HS-27A (cell line): Measurements from ENCODE around the gene CHRNA3.
"Not testable (repeated sequence)": the region's sequence is repeated elsewhere in the genome, so short reads cannot be mapped to it uniquely, and the experiment has no call there.

Experiments
- DNase-seq: peaks from one replicate; pipeline ENCODE4 v3.0.0-alpha.2; 2012; ENCODE audit warnings: low read depth, missing footprints

CHRNA3 gene

GRCh38 chr15:78617516-78617915, 3.3 kb downstream of the CHRNA3 start:
- no peak for DNase-seq

- DNase-seq = no peak
Observed at GRCh38 chr15:78617076-78617475, 3.7 kb downstream of the CHRNA3 start.

- no peak for DNase-seq
Observed at GRCh38 chr15:78616506-78616905, 4.3 kb downstream of the CHRNA3 start.

GRCh38 chr15:78615151-78615589, 5.6 kb downstream of the CHRNA3 start:
- no peak for DNase-seq

- DNase-seq = no peak
Observed at GRCh38 chr15:78614021-78614420, 6.8 kb downstream of the CHRNA3 start.

GRCh38 chr15:78609551-78609950, 11.2 kb downstream of the CHRNA3 start:
- not testable (repeated sequence) for DNase-seq

GRCh38 chr15:78605680-78606079, 15.1 kb downstream of the CHRNA3 start:
- DNase-seq = no peak

- DNase-seq = no peak
Observed at GRCh38 chr15:78605201-78605600, 15.6 kb downstream of the CHRNA3 start.

GRCh38 chr15:78604420-78604819, 16.4 kb downstream of the CHRNA3 start:
- DNase-seq = no peak

GRCh38 chr15:78603467-78603866, 17.3 kb downstream of the CHRNA3 start:
- no peak for DNase-seq

GRCh38 chr15:78599189-78599588, 21.6 kb downstream of the CHRNA3 start:
- DNase-seq = no peak

- no peak for DNase-seq
Observed at GRCh38 chr15:78598348-78598747, 22.4 kb downstream of the CHRNA3 start.

- no peak for DNase-seq
Observed at GRCh38 chr15:78597583-78597982, 23.2 kb downstream of the CHRNA3 start.

GRCh38 chr15:78574944-78575343, 45.9 kb downstream of the CHRNA3 start:
- DNase-seq = no peak

- no peak for DNase-seq
Observed at GRCh38 chr15:78573416-78573815, 47.4 kb downstream of the CHRNA3 start.

GRCh38 chr15:78571382-78571781, 49.4 kb downstream of the CHRNA3 start:
- no peak for DNase-seq

- no peak for DNase-seq
Observed at GRCh38 chr15:78570710-78571109, 50.1 kb downstream of the CHRNA3 start.

GRCh38 chr15:78567531-78567930, 53.3 kb downstream of the CHRNA3 start:
- DNase-seq = no peak

GRCh38 chr15:78565951-78566774, 54.6 kb downstream of the CHRNA3 start:
- DNase-seq = peak; percentile 33

GRCh38 chr15:78565097-78565950, 55.5 kb downstream of the CHRNA3 start, which contains the start of gene CHRNA5:
Gene CHRNA5 (plus strand): TSS chr15:78565520. CDS start chr15:78565720, 200 bp downstream.
- peak; percentile 79 for DNase-seq

- DNase-seq = no peak
Observed at GRCh38 chr15:78564743-78565096, 56.1 kb downstream of the CHRNA3 start.

- DNase-seq = no peak
Observed at GRCh38 chr15:78563092-78563491, 57.7 kb downstream of the CHRNA3 start.

GRCh38 chr15:78561490-78561889, 59.3 kb downstream of the CHRNA3 start:
- no peak for DNase-seq
